CD14-positive monocyte (primary cell): ENCODE measurements around the gene R3HDM4. TPM values are rescaled to one million over a fixed set of nuclear protein-coding genes. Genes with fewer than 3 reads are reported as not detected.

Source experiments
- DNase-seq, 3 donors: peaks; one replicate each; pipeline ENCODE4 v3.0.0-alpha.2; 2011 to 2022
- H2AFZ ChIP-seq: 2 replicates; pipeline ENCODE4 v1.6.0; 2012; ENCODE audit warnings: mild to moderate bottlenecking, low read depth, low read length, inconsistent platforms; ENCODE audit not compliant: insufficient read depth, poor library complexity, severe bottlenecking
- H3K27ac ChIP-seq, 2 donors: 1 replicate in 1 of 2; 2 replicates in 1 of 2; pipeline ENCODE4 v1.5.1; 2012 to 2013; ENCODE audit warnings: low read length in 2 of 2, control low read depth in 1 of 2, inconsistent platforms in 1 of 2, low read depth in 1 of 2, mild to moderate bottlenecking in 1 of 2
- H3K27me3 ChIP-seq, 2 donors: one replicate each; pipeline versions ENCODE4 v1.6.0 to v1.6.1; 2011 to 2013; ENCODE audit warnings: low read length in 2 of 2; ENCODE audit not compliant: control insufficient read depth in 2 of 2, insufficient read depth in 2 of 2
- H3K36me3 ChIP-seq, 2 donors: replicated peaks in 1 of 2; 1 replicate in 1 of 2; 2 replicates in 1 of 2; pipeline versions ENCODE4 v1.5.1 to v1.6.1; 2012 to 2013; ENCODE audit warnings: low read length in 2 of 2, control low read depth in 1 of 2, inconsistent platforms in 1 of 2, mild to moderate bottlenecking in 1 of 2; ENCODE audit not compliant: insufficient read depth in 2 of 2, control insufficient read depth in 1 of 2
- H3K4me1 ChIP-seq, 2 donors: 1 replicate in 1 of 2; 2 replicates in 1 of 2; pipeline versions ENCODE4 v1.5.1 to v1.6.1; 2012 to 2013; ENCODE audit warnings: low read length in 2 of 2, control low read depth in 1 of 2, inconsistent platforms in 1 of 2, mild to moderate bottlenecking in 1 of 2, moderate library complexity in 1 of 2; ENCODE audit not compliant: insufficient read depth in 2 of 2, control insufficient read depth in 1 of 2
- H3K4me2 ChIP-seq: replicated peaks from 2 replicates; pipeline ENCODE3; 2012; ENCODE audit warnings: low read length, moderate library complexity, mild to moderate bottlenecking; ENCODE audit not compliant: poor library complexity, severe bottlenecking; ENCODE audit errors: extremely low read depth
- H3K4me3 ChIP-seq, 3 experiments: fragments of 200-600 bp in 1 of 3; sonication (generic) in 1 of 3; replicated peaks in 1 of 3; 1 replicate in 2 of 3; 2 replicates in 1 of 3; pipeline ENCODE4 v1.5.1; 2011 to 2013; ENCODE audit warnings: low read length in 3 of 3, mild to moderate bottlenecking in 3 of 3, control low read depth in 2 of 3, low read depth in 2 of 3, inconsistent platforms in 1 of 3, moderate library complexity in 1 of 3
- H3K79me2 ChIP-seq: 2 replicates; pipeline ENCODE4 v1.6.0; 2012; ENCODE audit warnings: mild to moderate bottlenecking, control low read depth, inconsistent platforms, low read length, moderate library complexity; ENCODE audit not compliant: insufficient read depth
- H3K9ac ChIP-seq: 2 replicates; pipeline ENCODE4 v1.6.0; 2017; ENCODE audit warnings: low read length, mild to moderate bottlenecking; ENCODE audit not compliant: insufficient read depth, poor library complexity, severe bottlenecking
- H3K9me3 ChIP-seq, 2 donors: replicated peaks in 1 of 2; 1 replicate in 1 of 2; 2 replicates in 1 of 2; pipeline versions ENCODE4 v1.5.1 to v1.6.1; 2012 to 2013; ENCODE audit warnings: low read length in 2 of 2, control low read depth in 1 of 2; ENCODE audit not compliant: control insufficient read depth in 1 of 2, insufficient read depth in 1 of 2
- H4K20me1 ChIP-seq: 2 replicates; pipeline ENCODE4 v1.6.0; 2012; ENCODE audit warnings: mild to moderate bottlenecking, low read length, control low read depth, moderate library complexity; ENCODE audit not compliant: insufficient read depth
- H3K27ac Mint-ChIP-seq, 7 donors: one replicate each; pipeline ENCODE4 v1.8.0; 2020; ENCODE audit warnings: mild to moderate bottlenecking in 7 of 7, mixed read lengths in 7 of 7, moderate library complexity in 6 of 7, inconsistent platforms in 2 of 7
- H3K27me3 Mint-ChIP-seq, 3 donors: one replicate each; pipeline ENCODE4 v1.8.0; 2021 to 2022; ENCODE audit warnings: low read depth in 3 of 3, mild to moderate bottlenecking in 3 of 3, mixed read lengths in 3 of 3, moderate library complexity in 3 of 3, inconsistent platforms in 1 of 3
- H3K36me3 Mint-ChIP-seq, 2 donors: one replicate each; pipeline ENCODE4 v1.8.0; 2020; ENCODE audit warnings: mixed read lengths in 2 of 2, inconsistent platforms in 1 of 2, mild to moderate bottlenecking in 1 of 2
- H3K4me1 Mint-ChIP-seq: one replicate; pipeline ENCODE4 v1.8.0; 2020; ENCODE audit warnings: mild to moderate bottlenecking, mixed read lengths
- H3K4me3 Mint-ChIP-seq, 2 donors: one replicate each; pipeline ENCODE4 v1.8.0; 2020; ENCODE audit warnings: mild to moderate bottlenecking in 2 of 2, mixed read lengths in 2 of 2, moderate library complexity in 1 of 2
- H3K9me3 Mint-ChIP-seq, 7 donors: one replicate each; pipeline ENCODE4 v1.8.0; 2020 to 2022; ENCODE audit warnings: mixed read lengths in 7 of 7, mild to moderate bottlenecking in 6 of 7, moderate library complexity in 6 of 7, inconsistent platforms in 2 of 7
- CTCF ChIP-seq: fragments of 200-600 bp; IDR thresholded peaks from one replicate; pipeline ENCODE4 v1.8.0; 2022; ENCODE audit warnings: antibody characterized with exemption, mild to moderate bottlenecking
- WGBS: methylation state at CpG from one replicate; pipeline ENCODE4 v1.1.5; 2013; ENCODE audit warnings: missing lambda C conversion rate; ENCODE audit not compliant: insufficient coverage; 5-methylcytosine and 5-hydroxymethylcytosine counted together
- intact Hi-C, 2 donors: fragments of 100-400 bp; cut with micrococcal nuclease; formaldehyde crosslinking; loops; one replicate each; pipeline versions ENCODE4 v1.15.0 to v1.15.1; 2023
- polyA plus RNA-seq, 3 donors: library from polyadenylated mRNA; depleted of rRNA in 1 of 3; unstranded in 2 of 3; stranded (reverse) in 1 of 3; fragments of 300-500 nt in 2 of 3; fragments of >200 nt in 1 of 3; fragmentation: Illumina TruSeq in 2 of 3; gene quantifications; 1 replicate in 2 of 3; 2 replicates in 1 of 3; pipeline ENCODE4 v1.2.3, GENCODE V29; 2012 to 2021

The R3HDM4 gene
- polyA plus RNA-seq, 3 donors, result 70.8 to 99.9 (median 78.7) TPM

- intact Hi-C loops, result no loop called here
- peaks cover 100% of the 10 kb centered on the region for H4K20me1 ChIP-seq
- H3K4me2 ChIP-seq, result no peak overlapping the region
- peaks cover 14 to 21% of the 10 kb centered on the region in 2 donors for H3K36me3 ChIP-seq
- peaks cover 41 to 42% of the 10 kb centered on the region in 2 donors for H3K4me1 ChIP-seq
- H2AFZ ChIP-seq, result no peak overlapping the region
- no peak overlapping the region for H3K9ac ChIP-seq
- Mint-ChIP-seq H3K27ac (peak overlapping the region in 2 of 7 donors; percentile 21 to 63), H3K36me3 (peaks cover 19 to 49% of the 10 kb centered on the region in 2 donors), H3K9me3 (peaks cover 0 to 2% (median 0%) of the 10 kb centered on the region in 7 donors), H3K27me3 (peaks cover 0 to 3% (median 0%) of the 10 kb centered on the region in 3 donors), H3K4me1 (peaks cover 45% of the 10 kb centered on the region), H3K4me3 (peak overlapping the region in 1 of 2 donors; percentile 16)
- no peaks in the 10 kb centered on the region for H3K27me3 ChIP-seq
- no peak overlapping the region for H3K4me3 ChIP-seq
- no peak for DNase-seq
- H3K27ac ChIP-seq, result no peak overlapping the region
- peaks cover 99% of the 10 kb centered on the region for H3K79me2 ChIP-seq
- no peaks in the 10 kb centered on the region for H3K9me3 ChIP-seq
- 95% methylated on average over 11 of the region's 22 CpGs for WGBS
- TF ChIP-seq CTCF, result no peak
Observed at GRCh38 chr19:944663-945241, 31.7 kb upstream of the R3HDM4 start.

- H3K27me3 ChIP-seq, result no peaks in the 10 kb centered on the region
- H3K36me3 ChIP-seq, result peaks cover 17 to 26% of the 10 kb centered on the region in 2 donors
- H3K4me1 ChIP-seq, result peaks cover 46 to 47% of the 10 kb centered on the region in 2 donors
- peaks cover 99% of the 10 kb centered on the region for H3K79me2 ChIP-seq
- no peak overlapping the region for H2AFZ ChIP-seq
- intact Hi-C loops, result no loop called here
- no peak overlapping the region for H3K4me3 ChIP-seq
- H3K4me2 ChIP-seq, result no peak overlapping the region
- WGBS, result 89% methylated on average over 24 of the region's 27 CpGs
- H3K4me1 Mint-ChIP-seq, result peaks cover 50% of the 10 kb centered on the region
- H3K9me3 ChIP-seq, result no peaks in the 10 kb centered on the region
- peaks cover 100% of the 10 kb centered on the region for H4K20me1 ChIP-seq
- TF ChIP-seq CTCF, result no peak
- H3K9ac ChIP-seq, result no peak overlapping the region
- peaks cover 0 to 2% (median 0%) of the 10 kb centered on the region in 7 donors for H3K9me3 Mint-ChIP-seq
- DNase-seq, result no peak
- H3K27me3 Mint-ChIP-seq, result peaks cover 0 to 3% (median 0%) of the 10 kb centered on the region in 3 donors
- H3K27ac ChIP-seq, result no peak overlapping the region
- no peak overlapping the region for H3K4me3 Mint-ChIP-seq
- peaks cover 25 to 51% of the 10 kb centered on the region in 2 donors for H3K36me3 Mint-ChIP-seq
- H3K27ac Mint-ChIP-seq, result peak overlapping the region in 1 of 7 donors; percentile 79
Observed at GRCh38 chr19:944171-944567, 31.1 kb upstream of the R3HDM4 start.
